GM21576 (cell line): ENCODE measurements around the gene SLC35F1.

ENCODE experiments used
- ATAC-seq: cut with Tn5 transposase; IDR thresholded peaks from one replicate; pipeline ENCODE4 v1.9.1; 2021; ENCODE audit warnings: mild to moderate bottlenecking, moderate library complexity; ENCODE audit not compliant: unreplicated experiment

The SLC35F1 gene

DNA sequence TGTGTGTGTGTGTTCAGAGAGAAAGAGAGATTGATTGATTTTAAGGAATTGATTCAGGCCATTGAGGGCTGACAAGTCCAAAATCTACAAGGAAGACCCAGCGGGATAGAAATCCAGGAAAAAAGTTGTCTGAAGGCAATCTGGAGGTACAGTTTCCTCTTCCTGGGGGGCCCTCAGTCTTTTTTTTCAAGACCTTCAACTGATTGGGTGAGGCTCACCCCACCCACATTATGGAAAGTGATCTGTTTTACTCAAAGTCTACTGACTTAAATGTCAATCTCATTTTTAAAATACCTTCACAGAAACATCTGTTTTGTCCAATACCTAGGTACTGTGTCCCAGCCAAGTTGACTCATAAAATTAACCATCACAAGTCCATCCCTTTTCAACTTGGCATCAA is 398.0 kb downstream of the SLC35F1 start:
- no peak for ATAC-seq

DNA sequence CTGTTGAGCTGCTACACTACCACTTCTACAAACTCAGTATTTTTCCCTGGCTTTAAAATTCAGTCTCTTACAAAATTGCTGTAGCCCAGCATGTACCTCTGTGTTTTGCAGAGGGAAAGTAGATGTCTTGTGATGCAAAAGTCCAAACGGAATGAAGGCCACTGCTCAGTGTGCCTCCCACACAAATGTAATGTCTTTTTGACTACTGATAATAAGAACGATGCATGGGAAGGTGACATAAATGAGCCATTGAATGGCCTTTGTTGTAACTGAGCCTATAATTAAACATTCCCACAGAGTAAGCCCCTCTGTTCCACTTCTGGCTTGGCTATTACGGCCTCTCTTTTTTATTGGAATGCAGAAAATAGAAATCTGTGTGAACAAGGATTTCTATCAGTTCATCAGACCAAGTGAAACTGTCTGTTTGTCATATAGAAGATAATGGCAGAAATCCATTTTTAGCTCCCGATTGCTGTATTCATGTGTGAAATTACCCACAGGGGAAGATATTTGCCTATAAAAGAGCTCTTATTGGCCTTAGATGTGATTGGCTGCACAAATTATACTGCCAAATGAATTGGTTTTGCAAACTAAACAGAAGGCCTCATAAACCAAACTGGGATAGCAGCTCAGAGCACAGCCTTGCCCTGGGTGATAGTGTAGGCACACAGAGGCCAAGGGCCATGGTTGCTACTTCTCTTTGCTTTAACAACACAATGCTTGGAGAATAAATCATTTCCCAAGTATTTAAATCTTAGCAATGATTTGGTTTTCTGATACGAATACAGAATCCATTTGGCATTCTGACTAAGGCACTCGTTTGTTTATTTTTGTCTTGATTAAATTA is 399.6 kb downstream of the SLC35F1 start:
- no peak for ATAC-seq

DNA sequence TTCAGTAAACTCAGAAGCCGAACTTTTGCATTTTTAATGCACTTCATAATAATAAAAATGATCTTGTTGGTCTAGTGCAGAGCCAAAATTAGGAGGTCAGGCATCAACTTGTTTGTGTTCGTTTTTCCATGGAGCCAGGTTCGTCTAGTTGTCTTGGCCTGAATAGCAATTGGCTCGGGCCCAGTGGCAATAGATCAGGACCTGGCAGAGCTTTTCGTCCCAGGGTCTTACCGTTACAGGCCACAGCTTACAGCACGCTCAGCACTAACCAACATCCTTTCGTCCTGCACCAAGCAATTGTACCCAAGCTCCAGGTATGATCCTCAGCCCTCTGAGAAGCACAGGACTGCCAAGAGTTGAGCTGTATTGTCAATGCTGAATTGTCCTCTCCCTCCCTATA is 400.5 kb downstream of the SLC35F1 start:
- no peak for ATAC-seq

DNA sequence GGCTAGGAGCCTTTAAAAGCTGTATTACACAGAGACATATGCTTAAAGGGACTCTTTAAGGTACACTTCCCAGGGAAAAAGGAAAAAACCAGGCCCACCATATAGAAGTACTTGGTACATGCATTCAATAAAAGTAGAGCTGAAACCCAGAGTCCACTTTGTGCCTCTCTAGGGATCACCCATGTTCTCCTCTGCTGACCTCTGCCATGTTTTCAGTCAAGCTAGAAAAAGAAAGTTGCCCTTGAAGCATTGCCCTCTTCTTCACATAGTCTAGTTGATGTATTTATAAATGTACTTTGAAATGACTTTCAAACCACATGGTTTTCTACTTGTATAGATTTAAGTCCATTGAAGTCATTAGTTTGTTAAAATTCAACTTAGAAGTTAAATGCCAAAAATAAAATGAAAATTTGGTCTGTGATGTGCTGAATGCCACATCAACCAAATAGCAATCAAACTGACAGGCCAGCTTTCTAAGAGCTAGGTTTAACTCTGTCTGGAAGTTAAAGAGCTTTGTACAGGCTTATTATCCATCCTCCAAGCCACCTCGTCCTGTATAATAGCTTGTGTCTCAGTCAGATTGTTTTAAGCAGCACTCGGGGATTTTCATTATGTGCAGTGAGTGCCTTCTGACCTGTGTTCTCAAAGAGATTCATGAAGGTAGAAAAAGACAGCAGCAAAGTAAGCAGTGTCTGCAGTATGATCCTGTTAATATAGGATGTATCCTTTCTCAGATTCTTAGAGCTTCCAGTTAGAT is 402.5 kb downstream of the SLC35F1 start:
- ATAC-seq, result no peak

DNA sequence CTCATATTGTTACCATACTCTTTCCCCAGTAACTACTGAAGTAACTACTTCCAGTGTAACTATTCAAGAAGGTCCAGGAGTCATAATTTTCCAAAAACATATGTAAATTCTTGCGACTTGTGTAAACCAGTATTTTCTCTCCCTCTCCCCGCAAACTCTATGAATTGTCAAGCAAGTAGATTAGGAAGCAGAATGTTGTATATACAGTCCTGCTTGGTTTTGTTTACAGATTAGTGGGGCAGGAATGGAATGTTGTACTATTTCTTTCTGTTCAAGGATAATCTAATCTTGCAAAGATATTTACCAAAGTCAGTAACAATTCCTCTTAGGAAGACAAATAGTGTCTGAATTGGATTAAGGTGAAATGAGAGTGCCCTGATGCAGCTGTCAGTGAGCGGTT is 406.1 kb downstream of the SLC35F1 start:
- no peak for ATAC-seq

DNA sequence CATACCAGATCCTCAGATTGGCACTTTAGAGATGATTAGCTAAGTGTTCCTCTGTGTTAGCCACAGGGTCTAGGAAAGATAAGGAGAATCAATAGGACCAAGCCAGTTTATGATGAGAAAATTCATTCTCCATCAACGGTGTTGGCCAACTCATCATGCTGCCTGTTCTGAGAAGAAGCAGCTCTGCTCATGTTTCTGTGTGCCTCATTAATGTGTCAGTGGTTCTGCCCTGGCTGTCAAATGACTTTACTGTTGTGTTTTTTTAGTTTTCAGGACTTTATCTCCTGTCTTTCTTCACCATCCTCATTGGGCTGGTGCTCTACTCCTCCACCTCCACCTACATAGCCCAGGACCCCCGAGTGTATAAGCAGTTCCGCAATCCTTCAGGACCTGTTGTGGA is 406.7 kb downstream of the SLC35F1 start:
- no peak for ATAC-seq

DNA sequence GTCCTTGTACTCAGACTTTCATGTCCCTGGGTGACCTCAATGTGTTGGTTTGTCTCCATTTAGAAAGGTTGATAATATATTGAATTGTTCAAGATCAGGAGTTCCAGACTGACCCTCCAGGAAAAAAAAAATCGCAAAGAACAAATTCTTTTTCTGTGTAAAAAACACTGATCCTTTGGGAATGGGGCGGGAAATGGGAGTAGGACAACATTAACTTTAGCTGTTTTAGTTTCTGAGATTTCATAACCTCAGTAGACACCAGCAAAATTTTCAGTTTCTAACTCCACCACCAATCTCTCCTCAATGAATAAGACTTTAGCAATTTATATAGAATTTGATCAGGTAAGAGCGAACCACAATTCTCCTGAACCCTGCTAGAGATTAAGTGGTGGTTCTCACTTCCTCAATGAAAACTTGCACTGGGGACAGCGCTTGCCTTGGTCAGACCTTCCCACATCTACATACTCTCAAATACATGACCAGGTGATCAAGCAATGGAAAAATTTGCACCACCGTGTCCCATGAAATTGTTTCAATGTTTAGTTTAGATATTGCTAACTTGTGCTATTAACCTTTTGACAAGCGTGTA is 409.8 kb downstream of the SLC35F1 start:
- ATAC-seq, result no peak

DNA sequence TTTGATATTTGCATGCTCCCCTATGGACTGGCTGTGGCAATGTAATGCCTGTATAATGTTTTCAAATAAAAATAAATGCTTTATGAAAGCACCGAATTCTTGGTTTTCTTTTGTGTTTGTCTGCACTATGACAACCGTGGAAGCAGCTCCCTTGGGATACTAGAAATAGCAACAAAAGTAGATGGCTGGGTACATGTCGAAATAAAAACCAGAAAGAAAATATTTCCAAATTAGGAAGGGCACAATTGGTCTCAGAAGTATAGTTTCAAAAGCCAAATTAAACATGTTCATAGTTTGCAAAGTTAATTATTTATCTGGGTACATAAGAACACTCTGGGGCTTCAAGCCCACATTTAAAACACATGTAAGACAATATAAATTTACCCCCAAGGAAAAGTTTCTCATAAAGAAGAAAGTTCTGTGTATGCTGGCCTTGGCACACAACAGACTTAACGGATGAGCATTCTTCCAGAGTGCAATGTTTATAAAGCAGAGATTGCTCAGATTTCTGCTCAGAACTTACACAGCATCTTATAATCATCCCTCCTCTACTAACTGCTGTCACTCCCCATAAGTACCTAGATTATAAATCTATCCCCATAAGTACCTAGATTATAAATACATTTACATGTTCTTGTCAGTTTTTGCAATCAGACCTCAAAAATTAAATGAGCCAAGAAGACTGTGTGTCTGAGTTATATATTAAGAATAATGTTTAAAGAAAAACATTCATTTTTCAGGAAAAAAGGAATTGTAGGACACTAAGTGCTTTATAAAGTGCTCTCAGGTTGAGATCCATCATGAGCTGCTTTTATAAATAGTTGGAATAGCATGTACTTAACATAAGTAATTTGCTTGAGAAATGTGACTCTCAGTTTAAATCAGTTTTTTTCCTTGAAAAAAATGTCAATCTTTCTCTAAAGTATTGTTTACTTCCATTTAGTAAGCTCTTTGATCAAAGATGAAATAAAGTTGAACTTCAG is 410.8 kb downstream of the SLC35F1 start:
- no peak for ATAC-seq

DNA sequence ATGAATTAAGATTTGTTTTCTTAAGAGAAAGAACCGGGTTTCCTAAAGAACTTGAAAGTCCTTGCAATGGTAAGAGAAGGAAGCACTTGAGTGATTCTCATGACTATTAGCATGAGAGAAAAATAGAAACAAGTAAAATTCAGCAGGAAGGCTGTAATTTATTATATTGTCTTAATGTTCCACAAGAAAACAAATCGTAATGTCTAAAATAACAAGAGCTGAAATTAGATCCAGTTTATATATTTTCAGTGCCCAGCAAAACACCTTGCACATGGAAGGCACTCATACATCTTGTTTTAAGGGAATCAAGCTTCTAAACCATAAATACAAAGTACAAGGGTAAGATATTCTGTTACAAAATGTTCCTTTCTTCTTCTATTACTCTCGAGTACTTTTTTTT is 411.6 kb downstream of the SLC35F1 start:
- no peak for ATAC-seq

DNA sequence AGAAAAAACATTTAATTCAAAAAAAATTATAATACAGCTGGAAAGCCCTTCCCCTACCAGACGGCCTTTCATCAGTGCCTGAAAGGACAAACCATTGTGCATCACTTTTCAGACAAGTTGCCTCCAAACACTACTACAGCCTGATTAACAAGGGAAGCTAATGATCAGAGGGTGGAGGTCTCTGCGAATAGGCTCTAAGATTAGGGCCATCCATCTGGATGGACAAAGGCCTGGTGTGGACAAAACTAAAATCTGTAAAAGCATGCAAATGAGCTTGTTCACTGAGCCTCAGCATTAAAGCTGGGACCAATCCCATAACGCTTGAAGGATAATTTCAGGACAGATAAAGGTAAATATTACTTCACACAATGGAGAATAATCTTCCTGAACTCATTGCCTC is 412.4 kb downstream of the SLC35F1 start:
- no peak for ATAC-seq

DNA sequence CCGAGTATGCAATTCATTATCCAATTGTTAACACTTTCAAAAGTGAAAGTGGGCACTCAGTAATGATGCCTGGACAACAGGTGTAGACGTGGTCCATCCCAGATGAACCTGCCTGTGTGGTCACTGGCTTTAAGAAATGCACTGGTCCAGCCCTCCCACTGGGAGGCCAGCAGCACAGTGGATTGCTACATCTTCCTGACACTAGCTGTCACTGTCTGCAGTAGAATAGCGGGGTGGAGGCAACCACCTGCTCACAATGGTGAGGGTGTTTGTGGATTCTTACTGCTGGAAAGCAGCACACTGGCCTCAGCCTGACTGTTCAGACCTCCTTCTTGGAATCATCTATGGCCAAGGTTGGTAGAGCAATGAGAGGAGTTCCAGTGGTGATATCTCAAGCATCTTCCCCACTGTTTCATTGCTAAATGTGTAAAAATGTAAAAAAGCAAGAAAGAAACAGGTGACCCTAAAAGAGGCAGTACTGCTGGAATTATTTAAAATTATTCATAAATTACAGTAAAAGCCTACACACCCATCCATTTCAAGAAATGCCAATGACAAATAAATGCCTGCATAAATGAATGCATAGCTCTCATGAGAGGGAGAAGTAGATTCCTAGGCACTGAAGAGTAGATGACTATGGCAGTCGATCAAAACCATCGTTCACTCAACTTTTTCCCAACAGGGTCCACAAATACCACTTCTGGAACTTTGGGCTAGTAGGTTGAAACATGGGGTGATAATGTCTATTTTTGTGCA is 413.0 kb downstream of the SLC35F1 start:
- no peak for ATAC-seq

DNA sequence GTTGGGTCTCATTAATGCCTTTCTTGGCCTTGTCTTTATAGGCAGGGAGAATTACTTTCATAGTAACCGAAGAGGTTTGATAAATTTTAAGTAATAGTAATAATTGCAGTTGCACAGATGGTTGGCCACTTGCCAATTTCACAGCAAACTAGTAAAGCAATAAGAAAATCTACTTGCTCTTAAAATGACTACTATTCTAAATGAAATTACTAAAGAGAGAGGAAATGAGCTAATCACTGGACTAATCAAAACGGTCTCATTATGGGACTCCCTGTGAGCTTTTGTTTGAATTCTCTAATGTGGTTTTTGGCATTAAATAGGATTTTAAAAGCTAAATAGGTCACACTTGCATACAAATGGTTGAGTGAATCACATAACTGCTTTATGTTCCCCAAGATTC is 413.6 kb downstream of the SLC35F1 start:
- no peak for ATAC-seq

DNA sequence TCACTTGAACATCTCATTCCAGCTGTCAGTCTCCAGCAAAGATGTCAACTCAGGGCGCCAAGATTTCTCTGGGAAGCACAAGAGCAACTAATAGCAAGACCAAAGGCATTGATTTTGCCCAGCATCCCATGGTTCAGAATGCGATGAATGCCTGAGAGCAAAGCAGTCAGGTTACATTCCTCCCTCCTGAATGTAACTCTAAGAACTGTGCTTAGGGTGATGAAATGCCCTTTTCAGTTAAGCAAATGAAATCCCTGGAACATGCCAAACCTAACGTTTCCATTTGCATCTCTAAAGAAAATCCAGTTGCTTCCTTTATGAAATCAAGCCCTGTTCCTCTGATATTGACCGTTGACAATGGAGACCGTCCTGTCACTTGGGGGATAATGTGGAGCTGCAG is 417.1 kb downstream of the SLC35F1 start:
- ATAC-seq, result no peak

DNA sequence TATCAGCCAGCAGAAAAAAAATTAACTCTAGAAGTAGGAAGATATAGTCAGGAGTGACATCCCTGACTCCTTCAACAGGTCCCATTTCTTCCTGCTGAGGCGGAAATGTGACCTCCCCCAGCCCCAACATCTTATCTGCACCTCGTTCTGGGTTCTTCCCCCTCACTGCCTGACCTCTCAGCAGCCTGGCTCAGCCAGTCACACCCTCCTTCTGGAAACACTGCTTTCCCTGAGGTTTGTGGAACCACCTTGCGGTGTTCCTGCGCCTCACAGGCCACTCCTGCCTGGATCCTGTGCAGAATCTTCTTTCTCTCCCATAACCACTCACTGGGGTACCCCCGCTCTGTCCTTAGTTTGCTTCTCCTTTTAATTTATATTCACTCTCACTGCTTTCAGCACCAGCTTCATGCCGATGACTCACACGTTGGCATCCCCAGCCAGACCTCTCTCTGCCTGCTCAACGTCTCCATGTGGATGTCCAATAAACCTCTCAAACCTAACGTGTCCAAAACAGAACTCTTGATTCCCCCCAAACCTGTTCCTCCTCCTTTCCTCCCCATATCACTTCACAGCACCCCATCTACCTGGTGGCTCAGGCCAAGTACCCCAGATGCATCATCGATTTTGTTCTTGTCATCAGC is 418.3 kb downstream of the SLC35F1 start:
- no peak for ATAC-seq

DNA sequence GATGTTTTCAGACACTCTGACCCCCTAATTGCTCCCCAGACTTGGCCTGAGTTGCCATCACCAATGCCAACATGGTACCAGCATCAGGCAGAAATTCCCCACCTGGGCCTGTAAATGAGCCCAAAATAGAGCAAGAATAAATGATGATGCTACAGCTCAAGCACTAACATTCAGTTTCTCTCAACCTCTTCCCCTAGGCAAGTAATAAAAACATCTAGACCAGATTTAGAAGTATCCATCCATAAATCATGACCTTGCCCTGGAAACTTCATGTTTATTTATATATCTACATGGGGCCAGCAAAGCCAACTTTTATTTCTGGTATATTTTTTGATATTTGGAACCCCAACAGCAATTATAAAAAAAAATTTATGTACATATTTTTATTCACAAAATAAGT is 419.6 kb downstream of the SLC35F1 start:
- no peak for ATAC-seq

DNA sequence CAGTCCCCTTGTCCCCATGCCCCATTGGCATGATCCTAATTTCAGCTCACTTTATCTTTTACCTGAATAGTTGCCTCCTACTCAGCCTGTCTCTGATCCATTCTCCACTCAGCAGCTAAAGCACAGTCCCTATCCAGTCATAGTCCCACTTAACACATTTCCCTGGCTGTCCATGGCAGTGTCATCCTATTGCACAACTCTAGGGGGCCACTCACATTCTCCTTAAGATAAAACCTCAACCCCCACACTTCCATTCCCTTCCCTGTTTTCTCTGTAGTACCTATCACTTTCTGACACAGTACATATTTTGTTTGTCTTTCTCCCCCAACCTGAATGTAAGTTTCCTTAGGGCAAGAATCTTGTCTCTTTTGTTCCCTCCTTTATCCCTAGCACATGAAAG is 420.2 kb downstream of the SLC35F1 start:
- no peak for ATAC-seq

DNA sequence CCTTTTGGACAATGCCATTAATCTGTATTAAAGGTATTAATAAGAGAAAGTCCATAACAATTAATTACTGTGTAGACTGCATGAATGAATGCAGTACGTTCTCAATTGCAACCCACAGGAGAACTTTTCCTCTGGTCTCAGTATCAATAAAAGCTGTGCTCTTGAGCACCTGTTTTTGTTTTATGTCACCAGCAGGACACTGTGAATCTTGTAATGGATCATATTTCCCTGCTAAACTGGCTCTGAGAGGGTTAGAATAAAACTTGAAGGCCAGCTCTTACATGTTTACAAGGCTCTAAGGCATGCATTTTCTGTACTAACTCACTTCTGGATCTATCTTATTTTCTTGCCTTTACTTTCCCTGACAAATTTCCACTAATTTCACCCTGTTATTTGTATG is 426.7 kb downstream of the SLC35F1 start:
- no peak for ATAC-seq

DNA sequence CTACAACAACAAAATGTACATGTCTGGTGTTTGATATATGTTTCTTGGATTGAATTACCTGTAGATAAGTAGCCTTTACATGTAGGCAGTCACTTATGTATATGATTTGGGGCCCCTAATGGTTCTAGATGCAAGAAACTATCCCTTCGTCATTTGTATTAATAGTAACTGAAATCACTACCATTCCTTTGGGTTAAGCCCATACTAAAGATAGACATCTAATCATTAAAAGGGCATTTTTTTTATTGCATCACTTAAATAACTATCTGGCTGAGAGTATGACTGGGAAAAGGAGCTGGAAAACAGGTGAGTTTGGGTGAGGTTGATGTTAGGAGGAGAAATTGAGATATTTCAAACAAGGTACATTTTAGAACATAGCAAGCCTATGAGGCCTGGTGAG is 427.6 kb downstream of the SLC35F1 start:
- ATAC-seq, result no peak

DNA sequence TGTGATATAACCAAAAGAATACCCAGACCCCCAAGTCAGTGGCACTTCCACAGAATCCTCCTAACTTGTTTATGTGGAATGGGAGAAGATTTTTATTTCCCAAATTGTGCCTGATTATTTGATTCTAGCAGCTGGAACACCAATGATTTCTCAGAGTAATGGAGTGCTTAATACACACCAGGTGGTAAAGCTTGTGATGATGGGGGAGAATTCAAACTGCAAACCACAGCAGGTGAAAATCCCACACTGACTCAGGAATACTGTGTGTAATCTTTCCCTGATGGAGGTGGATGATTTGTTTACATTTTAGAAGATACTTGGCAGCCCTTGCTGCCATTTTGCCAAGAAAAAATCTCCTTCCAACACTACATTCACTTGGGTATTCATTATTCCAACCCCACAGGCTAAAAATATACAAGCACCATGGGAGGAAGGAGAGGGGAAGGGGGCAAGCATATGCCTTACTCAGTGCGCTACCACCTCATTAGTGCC is 428.3 kb downstream of the SLC35F1 start:
- no peak for ATAC-seq
